ENCODE data around the gene PPP4R1. TPM values are rescaled to one million over a fixed set of nuclear protein-coding genes. Genes with fewer than 3 reads are reported as not detected.

PPP4R1 gene
- total RNA-seq, 1 experiment from 2014 or later, result 65.2 TPM

- no peaks in the 10 kb centered on the region for H3K27me3 ChIP-seq (replicated peaks; ENCODE audit: insufficient read depth, low read depth, low read length, poor library complexity)
- no peaks in the 10 kb centered on the region for H3K9me3 ChIP-seq (ENCODE audit: low read depth, low read length, poor library complexity, severe bottlenecking)
- BruUV-seq (replicated peaks), result no TSS peak
- H3K4me1 ChIP-seq (ENCODE audit: insufficient read depth, low read length, poor library complexity, severe bottlenecking), result peaks cover 6% of the 10 kb centered on the region
- H3K36me3 ChIP-seq (ENCODE audit: insufficient read depth, low read length, poor library complexity, severe bottlenecking), result no peaks in the 10 kb centered on the region
- H3K4me3 ChIP-seq (ENCODE audit: low read depth, low read length, poor library complexity, severe bottlenecking), result no peak overlapping the region
- intact Hi-C loops (cut with micrococcal nuclease; ENCODE audit: unreplicated experiment), result no loop called here
- no peak for DNase-seq (ENCODE audit: low spot score)
- H3K27ac ChIP-seq (ENCODE audit: low read depth, low read length, poor library complexity, severe bottlenecking), result no peak overlapping the region
- ChIA-PET CTCF (no interaction called here), POLR2A (ENCODE audit: low non-redundant PET) (no interaction called here)
- TF ChIP-seq EZH2 (IDR thresholded peaks at IDR 0.05; ENCODE audit: borderline replicate concordance, low read depth, low read length, poor library complexity, severe bottlenecking), result no peak
- TF ChIP-seq, protein P1, sequence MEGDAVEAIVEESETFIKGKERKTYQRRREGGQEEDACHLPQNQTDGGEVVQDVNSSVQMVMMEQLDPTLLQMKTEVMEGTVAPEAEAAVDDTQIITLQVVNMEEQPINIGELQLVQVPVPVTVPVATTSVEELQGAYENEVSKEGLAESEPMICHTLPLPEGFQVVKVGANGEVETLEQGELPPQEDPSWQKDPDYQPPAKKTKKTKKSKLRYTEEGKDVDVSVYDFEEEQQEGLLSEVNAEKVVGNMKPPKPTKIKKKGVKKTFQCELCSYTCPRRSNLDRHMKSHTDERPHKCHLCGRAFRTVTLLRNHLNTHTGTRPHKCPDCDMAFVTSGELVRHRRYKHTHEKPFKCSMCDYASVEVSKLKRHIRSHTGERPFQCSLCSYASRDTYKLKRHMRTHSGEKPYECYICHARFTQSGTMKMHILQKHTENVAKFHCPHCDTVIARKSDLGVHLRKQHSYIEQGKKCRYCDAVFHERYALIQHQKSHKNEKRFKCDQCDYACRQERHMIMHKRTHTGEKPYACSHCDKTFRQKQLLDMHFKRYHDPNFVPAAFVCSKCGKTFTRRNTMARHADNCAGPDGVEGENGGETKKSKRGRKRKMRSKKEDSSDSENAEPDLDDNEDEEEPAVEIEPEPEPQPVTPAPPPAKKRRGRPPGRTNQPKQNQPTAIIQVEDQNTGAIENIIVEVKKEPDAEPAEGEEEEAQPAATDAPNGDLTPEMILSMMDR (conservative IDR thresholded peaks at IDR 0.05; ENCODE audit: low read depth, low read length), result no peak
Measured at GRCh38 chr18:9648431-9649163, 34.2 kb upstream of the PPP4R1 start.

- Histone ChIP-seq H3K36me3 (ENCODE audit: insufficient read depth, low read length, poor library complexity, severe bottlenecking) (no peaks in the 10 kb centered on the region), H3K27me3 (replicated peaks; ENCODE audit: insufficient read depth, low read depth, low read length, poor library complexity) (no peaks in the 10 kb centered on the region), H3K4me3 (ENCODE audit: low read depth, low read length, poor library complexity, severe bottlenecking) (no peak overlapping the region), H3K27ac (ENCODE audit: low read depth, low read length, poor library complexity, severe bottlenecking) (no peak overlapping the region), H3K9me3 (ENCODE audit: low read depth, low read length, poor library complexity, severe bottlenecking) (no peaks in the 10 kb centered on the region), H3K4me1 (ENCODE audit: insufficient read depth, low read length, poor library complexity, severe bottlenecking) (peaks cover 12% of the 10 kb centered on the region)
- no peak for DNase-seq (ENCODE audit: low spot score)
- intact Hi-C loops (cut with micrococcal nuclease; ENCODE audit: unreplicated experiment), result no loop called here
- TF ChIP-seq, protein P1 (conservative IDR thresholded peaks at IDR 0.05; ENCODE audit: low read depth, low read length), result no peak
- no peak for TF ChIP-seq EZH2 (IDR thresholded peaks at IDR 0.05; ENCODE audit: borderline replicate concordance, low read depth, low read length, poor library complexity, severe bottlenecking)
- POLR2A ChIA-PET (ENCODE audit: low non-redundant PET), result no interaction called here
- no TSS peak for BruUV-seq (replicated peaks)
- CTCF ChIA-PET, result no interaction called here
Measured at GRCh38 chr18:9647496-9648323, 33.4 kb upstream of the PPP4R1 start.

DNA sequence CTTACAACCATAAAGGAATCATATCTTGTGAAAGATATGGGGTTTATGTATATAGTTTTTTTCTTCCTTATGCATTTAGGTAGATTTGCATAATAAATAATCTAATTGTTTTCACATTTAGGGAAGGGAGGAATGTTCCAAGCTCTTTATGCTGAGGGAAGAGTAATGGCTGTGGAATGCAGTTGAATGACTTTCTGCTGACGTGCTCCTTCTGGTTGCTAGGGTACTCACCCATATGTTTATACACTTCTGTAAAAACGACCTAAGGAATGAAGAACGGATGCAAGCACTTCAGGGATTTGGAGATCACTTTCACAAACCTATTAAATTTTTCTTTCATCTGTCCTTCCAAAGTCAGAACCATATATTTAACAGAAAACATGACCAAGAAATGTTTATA, 29.2 kb upstream of the PPP4R1 start:
- no peak overlapping the region for H3K4me3 ChIP-seq (ENCODE audit: low read depth, low read length, poor library complexity, severe bottlenecking)
- DNase-seq (ENCODE audit: low spot score), result peak; percentile 91
- POLR2A ChIA-PET (ENCODE audit: low non-redundant PET), result no interaction called here
- TF ChIP-seq EZH2 (IDR thresholded peaks at IDR 0.05; ENCODE audit: borderline replicate concordance, low read depth, low read length, poor library complexity, severe bottlenecking), result no peak
- TF ChIP-seq, protein P1 (conservative IDR thresholded peaks at IDR 0.05; ENCODE audit: low read depth, low read length), result no peak
- no TSS peak for BruUV-seq (replicated peaks)
- H3K36me3 ChIP-seq (ENCODE audit: insufficient read depth, low read length, poor library complexity, severe bottlenecking), result no peaks in the 10 kb centered on the region
- no peaks in the 10 kb centered on the region for H3K27me3 ChIP-seq (replicated peaks; ENCODE audit: insufficient read depth, low read depth, low read length, poor library complexity)
- CTCF ChIA-PET, result no interaction called here
- no peaks in the 10 kb centered on the region for H3K9me3 ChIP-seq (ENCODE audit: low read depth, low read length, poor library complexity, severe bottlenecking)
- H3K27ac ChIP-seq (ENCODE audit: low read depth, low read length, poor library complexity, severe bottlenecking), result no peak overlapping the region
- intact Hi-C loops (cut with micrococcal nuclease; ENCODE audit: unreplicated experiment), result no loop called here
- H3K4me1 ChIP-seq (ENCODE audit: insufficient read depth, low read length, poor library complexity, severe bottlenecking), result peaks cover 18% of the 10 kb centered on the region

Data from A673 (cell line).